ENCODE measurements around the gene TEX261. TPM values are rescaled to one million over a fixed set of nuclear protein-coding genes. Genes with fewer than 3 reads are reported as not detected.
A peak's percentile ranks its signal among the peaks of the same experiment; 100 is the strongest.

TEX261 gene
- total and polyA plus RNA-seq, 2 of the 8 experiments (the other 6 are each of a cell fraction or from before 2014, with no cell fraction given) = 25.2 to 30.1 TPM

GRCh38 chr2:70984576-70985282 lies 9.9 kb downstream of the TEX261 start (continued):
- peak; percentile 67 to 78 for TF ChIP-seq RAD21 (IDR thresholded peaks at IDR 0.05 in 1 of 2, conservative IDR thresholded peaks at IDR 0.05 in 1 of 2; ENCODE audit: low read depth in 2 of 2, low read length in 2 of 2)
- no peak for TF ChIP-seq HDAC6 (IDR thresholded peaks at IDR 0.05; ENCODE audit: low read depth, low read length)
- TF ChIP-seq CBX8 (IDR thresholded peaks at IDR 0.05; ENCODE audit: borderline replicate concordance, low read depth, low read length) = no peak
- no peak for TF ChIP-seq FOSL1 (IDR thresholded peaks at IDR 0.05; ENCODE audit: insufficient read depth, low read depth, low read length)
- no peak for TF ChIP-seq TCF12 (IDR thresholded peaks at IDR 0.05; ENCODE audit: low read depth, low read length)
- TF ChIP-seq BACH1 (IDR thresholded peaks at IDR 0.05; ENCODE audit: low read length) = no peak
- no peak for TF ChIP-seq RBBP5 (IDR thresholded peaks at IDR 0.05; ENCODE audit: borderline replicate concordance, low read depth, low read length)
- TF ChIP-seq CHD2 (IDR thresholded peaks at IDR 0.05; ENCODE audit: low read length) = no peak
- no peak for TF ChIP-seq TAF1 (IDR thresholded peaks at IDR 0.05; ENCODE audit: low read depth, low read length)
- TF ChIP-seq JUN (IDR thresholded peaks at IDR 0.05; ENCODE audit: low read depth, low read length) = no peak
- no peak for TF ChIP-seq SIX5 (IDR thresholded peaks at IDR 0.05; ENCODE audit: low read depth, low read length)
- peak; percentile 27 for TF ChIP-seq KDM4A (IDR thresholded peaks at IDR 0.05; ENCODE audit: low read depth, low read length, severe bottlenecking)
- TF ChIP-seq SIN3A (conservative IDR thresholded peaks at IDR 0.05 in 1 of 2, IDR thresholded peaks at IDR 0.05 in 1 of 2; ENCODE audit: low read depth in 1 of 2, low read length in 2 of 2) = peak; percentile 78 to 82; a peak in 2 of 4 replicates
- TF ChIP-seq TBP (IDR thresholded peaks at IDR 0.05; ENCODE audit: low read depth, low read length) = peak; percentile 14; the same call in 1 of the 2 replicates
- no peak for TF ChIP-seq POLR2A (IDR thresholded peaks at IDR 0.05; ENCODE audit: control extremely low read depth in 1 of 2, low read depth in 2 of 2, low read length in 2 of 2)
- 0 out of 2 replicates have a peak, but pooled peaks have one; percentile 42 for TF ChIP-seq KDM1A (IDR thresholded peaks at IDR 0.05; ENCODE audit: borderline replicate concordance, low read length)
- TF ChIP-seq CREB1 (IDR thresholded peaks at IDR 0.05) = peak; percentile 68
- TF ChIP-seq MAX (IDR thresholded peaks at IDR 0.05) = peak; percentile 95

Measured in H1 (cell line).